Stomach (tissue), 9 donors: ENCODE data around the gene EHMT2. TPM values are rescaled to one million over a fixed set of nuclear protein-coding genes. Genes with fewer than 3 reads are reported as not detected.
"Not testable (repeated sequence)": the region's sequence is repeated elsewhere in the genome, so short reads cannot be mapped to it uniquely, and the experiment has no call there.

Experiments used
- DNase-seq, 2 donors: peaks; one replicate each; pipeline versions ENCODE4 v3.0.0 to v3.0.0-alpha.2; 2013 to 2019
- H3K27ac ChIP-seq, 5 donors: fragments of 200-600 bp in 4 of 5; sonication (generic) in 4 of 5; one replicate each; pipeline ENCODE4 v1.5.1; 2013 to 2019; ENCODE audit warnings: mild to moderate bottlenecking in 1 of 5, moderate library complexity in 1 of 5
- H3K27me3 ChIP-seq, 3 donors: fragments of 200-600 bp; sonication (generic); one replicate each; pipeline ENCODE4 v1.5.1; 2017 to 2019; ENCODE audit warnings: mixed run types in 1 of 3
- H3K36me3 ChIP-seq, 4 donors: fragments of 200-600 bp; sonication (generic); 1 replicate in 3 of 4; 2 replicates in 1 of 4; pipeline ENCODE4 v1.5.1; 2016 to 2019
- H3K4me1 ChIP-seq, 4 donors: fragments of 200-600 bp; sonication (generic); one replicate each; pipeline ENCODE4 v1.5.1; 2016 to 2019
- H3K4me3 ChIP-seq, 4 donors: fragments of 200-600 bp; sonication (generic) in 3 of 4; one replicate each; pipeline ENCODE4 v1.5.1; 2016 to 2019; ENCODE audit warnings: mild to moderate bottlenecking in 1 of 4
- H3K9me3 ChIP-seq, 4 donors: fragments of 200-600 bp; sonication (generic); one replicate each; pipeline ENCODE4 v1.5.1; 2016 to 2019
- EP300 ChIP-seq: sonication (generic); formaldehyde crosslinking; IDR thresholded peaks from one replicate; pipeline ENCODE4 v1.6.1; 2017; ENCODE audit warnings: antibody characterized with exemption
- POLR2A ChIP-seq, 4 donors: fragments of 450-650 bp; IDR thresholded peaks; one replicate each; pipeline ENCODE4 v1.6.1; 2016; ENCODE audit warnings: antibody characterized with exemption in 4 of 4, control low read depth in 2 of 4, mild to moderate bottlenecking in 1 of 4, moderate library complexity in 1 of 4
- POLR2AphosphoS5 ChIP-seq, 3 donors: sonication (generic); formaldehyde crosslinking; IDR thresholded peaks; one replicate each; pipeline ENCODE4 v1.6.1; 2016; ENCODE audit warnings: antibody characterized with exemption in 3 of 3
- WGBS, 5 donors: extraction: QIAGEN DNeasy Blood & Tissue Kit in 3 of 5; methylation state at CpG; one replicate each; pipeline versions ENCODE4 v1.1.5 to v1.1.7; 2013 to 2018; 5-methylcytosine and 5-hydroxymethylcytosine counted together
- intact Hi-C: fragments of 100-400 bp; cut with DNase I; formaldehyde crosslinking; loops from one replicate; pipeline ENCODE4 v1.15.1; 2023; ENCODE audit warnings: low total_unique reads
- polyA plus RNA-seq, 3 donors: library from polyadenylated mRNA; stranded (reverse); fragments of 200-250 nt; gene quantifications; one replicate each; pipeline ENCODE4 v1.2.3, GENCODE V29; 2013
- total RNA-seq, 5 donors: library from RNA; depleted of rRNA; stranded (reverse); fragments of >200 nt; gene quantifications; one replicate each; pipeline versions ENCODE4 v1.1.0 to v1.2.3, GENCODE V29; 2014 to 2016
- TF ChIP-seq, protein P1 (sequence below), 7 experiments: fragments of 450-650 bp in 4 of 7; fragments of 200-600 bp in 3 of 7; sonication (generic) in 3 of 7; IDR thresholded peaks; one replicate each; pipeline ENCODE4 v1.5.1; 2016 to 2019; ENCODE audit warnings: antibody characterized with exemption in 7 of 7, control low read depth in 2 of 7, mild to moderate bottlenecking in 1 of 7
- donor health status: healthy with polysubstance abuse.
- donor health status: Bipolar disorder and iron deficiency.
- donor health status: healthy.

EHMT2 gene
- total and polyA plus RNA-seq, 8 donors, result 12.1 to 58.0 (median 33.5) TPM

DNA sequence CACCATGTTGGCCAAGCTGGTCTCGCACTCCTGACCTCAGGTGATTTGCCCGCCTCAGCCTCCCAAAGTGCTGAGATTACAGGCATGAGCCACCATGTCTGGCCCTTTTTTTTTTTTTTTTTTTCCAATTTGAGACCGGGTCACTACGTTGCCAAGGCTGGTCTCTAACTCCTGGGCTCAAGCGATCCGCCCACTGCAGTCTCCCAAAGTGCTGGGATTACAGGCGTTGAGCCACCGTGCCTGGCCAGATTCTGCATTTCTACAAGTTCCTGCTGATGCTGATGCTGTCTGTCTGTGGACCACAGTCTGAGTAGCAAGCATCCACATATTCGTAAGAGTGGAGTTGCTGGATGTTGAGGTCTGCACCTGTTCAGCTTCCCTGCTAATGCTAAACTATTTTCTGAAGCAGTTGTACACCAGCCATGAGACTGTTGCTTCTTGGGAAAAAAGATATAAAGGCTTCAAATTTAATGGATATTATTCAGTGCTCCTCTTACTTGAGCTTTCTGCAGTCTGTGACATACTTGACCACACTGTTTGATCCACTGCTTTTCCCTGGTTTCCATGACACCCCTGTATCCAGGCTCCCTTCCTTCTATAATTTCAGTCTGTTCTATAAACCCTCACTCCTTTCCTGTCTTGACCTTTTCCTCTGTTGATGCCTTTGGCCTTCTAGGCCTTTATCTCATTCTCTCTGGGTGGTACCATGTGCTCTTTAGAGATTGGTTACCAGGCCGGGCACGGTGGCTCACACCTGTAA is 14.5 kb upstream of the EHMT2 start:
- H3K27ac ChIP-seq, result no peak overlapping the region
- 74 to 84% (median 79%) methylated on average over 11 of the region's 11 CpGs for WGBS, 5 donors
- no peaks in the 10 kb centered on the region for H3K9me3 ChIP-seq
- H3K4me1 ChIP-seq, result peaks cover 0 to 20% (median 6%) of the 10 kb centered on the region in 4 donors
- H3K4me3 ChIP-seq, result no peak overlapping the region
- H3K27me3 ChIP-seq, result no peaks in the 10 kb centered on the region
- intact Hi-C loops, result no loop called here
- no peaks in the 10 kb centered on the region for H3K36me3 ChIP-seq
- DNase-seq, result no peak
- TF ChIP-seq POLR2AphosphoS5 (IDR thresholded peaks at IDR 0.05) (no peak), EP300 (no peak), POLR2A (IDR thresholded peaks at IDR 0.05) (no peak)
- TF ChIP-seq, protein P1, sequence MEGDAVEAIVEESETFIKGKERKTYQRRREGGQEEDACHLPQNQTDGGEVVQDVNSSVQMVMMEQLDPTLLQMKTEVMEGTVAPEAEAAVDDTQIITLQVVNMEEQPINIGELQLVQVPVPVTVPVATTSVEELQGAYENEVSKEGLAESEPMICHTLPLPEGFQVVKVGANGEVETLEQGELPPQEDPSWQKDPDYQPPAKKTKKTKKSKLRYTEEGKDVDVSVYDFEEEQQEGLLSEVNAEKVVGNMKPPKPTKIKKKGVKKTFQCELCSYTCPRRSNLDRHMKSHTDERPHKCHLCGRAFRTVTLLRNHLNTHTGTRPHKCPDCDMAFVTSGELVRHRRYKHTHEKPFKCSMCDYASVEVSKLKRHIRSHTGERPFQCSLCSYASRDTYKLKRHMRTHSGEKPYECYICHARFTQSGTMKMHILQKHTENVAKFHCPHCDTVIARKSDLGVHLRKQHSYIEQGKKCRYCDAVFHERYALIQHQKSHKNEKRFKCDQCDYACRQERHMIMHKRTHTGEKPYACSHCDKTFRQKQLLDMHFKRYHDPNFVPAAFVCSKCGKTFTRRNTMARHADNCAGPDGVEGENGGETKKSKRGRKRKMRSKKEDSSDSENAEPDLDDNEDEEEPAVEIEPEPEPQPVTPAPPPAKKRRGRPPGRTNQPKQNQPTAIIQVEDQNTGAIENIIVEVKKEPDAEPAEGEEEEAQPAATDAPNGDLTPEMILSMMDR (IDR thresholded peaks at IDR 0.05), result no peak

- not testable (repeated sequence) for DNase-seq, H3K4me3 ChIP-seq, H3K27ac ChIP-seq, H3K9me3 ChIP-seq, H3K27me3 ChIP-seq, H3K36me3 ChIP-seq
- H3K4me1 ChIP-seq, result peaks cover 0 to 20% (median 6%) of the 10 kb centered on the region in 4 donors
- intact Hi-C loops, result loop anchor here (5.0 kb wide), 1 partner anchor 43 kb away; no protein-coding TSS in a partner anchor
- 65 to 86% (median 79%) methylated on average over 7 of the region's 7 CpGs for WGBS, 5 donors
These were observed 11.8 kb upstream of the EHMT2 start for GRCh38 chr6:31909298-31909697.

DNA sequence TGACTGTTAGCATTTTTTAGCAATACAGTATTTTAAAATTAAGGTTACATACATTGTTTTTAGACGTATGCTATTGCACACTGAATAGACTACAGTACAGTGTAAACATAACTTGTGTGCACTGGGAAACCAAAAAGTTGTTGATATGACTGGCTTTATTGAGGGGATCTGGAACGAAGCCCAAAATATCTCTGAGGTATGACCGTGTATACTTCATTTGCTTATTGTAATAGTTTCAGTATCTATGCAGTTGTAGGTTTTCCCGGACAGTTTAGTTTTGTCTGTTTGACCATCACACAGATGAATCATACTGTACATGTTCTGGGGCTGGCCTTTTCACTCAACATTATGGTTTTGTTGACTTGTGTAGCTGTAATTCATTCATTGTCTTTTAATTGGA is 11.3 kb upstream of the EHMT2 start:
- Histone ChIP-seq H3K4me1 (peaks cover 0 to 23% (median 7%) of the 10 kb centered on the region in 4 donors), H3K27ac (no peak overlapping the region), H3K4me3 (no peak overlapping the region), H3K9me3 (no peaks in the 10 kb centered on the region), H3K27me3 (no peaks in the 10 kb centered on the region), H3K36me3 (no peaks in the 10 kb centered on the region)
- intact Hi-C loops, result loop anchor here (5.0 kb wide), 1 partner anchor 44 kb away; no protein-coding TSS in a partner anchor
- 11 to 27% (median 18%) methylated on average over 4 of the region's 4 CpGs for WGBS, 5 donors
- no peak for TF ChIP-seq POLR2A (IDR thresholded peaks at IDR 0.05)
- TF ChIP-seq POLR2AphosphoS5 (IDR thresholded peaks at IDR 0.05), result no peak
- TF ChIP-seq, protein P1 (IDR thresholded peaks at IDR 0.05), result no peak
- TF ChIP-seq EP300, result no peak
- DNase-seq, result no peak

DNA sequence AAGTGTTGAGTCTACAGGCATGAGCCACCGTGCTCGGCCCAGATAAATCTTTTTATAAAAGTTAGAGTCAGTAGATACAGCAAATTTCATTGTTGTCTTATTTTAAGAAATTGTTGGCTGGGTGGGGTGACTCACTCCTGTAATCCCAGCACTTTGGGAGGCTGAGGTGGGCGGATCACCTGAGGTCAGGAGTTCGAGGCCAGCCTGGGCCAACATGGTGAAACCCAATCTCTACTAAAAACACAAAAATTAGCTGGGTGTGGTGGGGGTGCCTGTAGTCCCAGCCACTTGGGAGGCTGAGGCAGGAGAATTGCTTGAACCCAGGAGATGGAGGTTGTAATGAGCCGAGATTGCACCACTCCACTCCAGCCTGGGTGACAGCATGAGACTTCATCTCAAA is 10.8 kb upstream of the EHMT2 start:
- H3K27ac ChIP-seq, H3K36me3 ChIP-seq, H3K4me3 ChIP-seq, DNase-seq, H3K27me3 ChIP-seq, H3K9me3 ChIP-seq: not testable (repeated sequence)
- intact Hi-C loops, result loop anchor here (5.0 kb wide), 1 partner anchor 44 kb away; no protein-coding TSS in a partner anchor
- WGBS, 5 donors, result 81 to 89% (median 82%) methylated on average over 5 of the region's 5 CpGs
- peaks cover under 1 to 28% (median 10%) of the 10 kb centered on the region in 4 donors for H3K4me1 ChIP-seq

- DNase-seq, result no peak
- 48 to 63% (median 59%) methylated on average over 7 of the region's 7 CpGs for WGBS, 5 donors
- H3K27me3 ChIP-seq, result no peaks in the 10 kb centered on the region
- peaks cover 9 to 38% (median 19%) of the 10 kb centered on the region in 4 donors for H3K4me1 ChIP-seq
- H3K4me3 ChIP-seq, result no peak overlapping the region
- TF ChIP-seq, protein P1 (IDR thresholded peaks at IDR 0.05), result no peak
- TF ChIP-seq POLR2AphosphoS5 (IDR thresholded peaks at IDR 0.05) (no peak), POLR2A (IDR thresholded peaks at IDR 0.05) (no peak)
- H3K9me3 ChIP-seq, result no peaks in the 10 kb centered on the region
- no peak overlapping the region for H3K27ac ChIP-seq
- H3K36me3 ChIP-seq, result no peaks in the 10 kb centered on the region
- intact Hi-C loops, result loop anchor here (5.0 kb wide), 1 partner anchor 45 kb away; no protein-coding TSS in a partner anchor
These were observed 9.8 kb upstream of the EHMT2 start for GRCh38 chr6:31907158-31907813.

DNA sequence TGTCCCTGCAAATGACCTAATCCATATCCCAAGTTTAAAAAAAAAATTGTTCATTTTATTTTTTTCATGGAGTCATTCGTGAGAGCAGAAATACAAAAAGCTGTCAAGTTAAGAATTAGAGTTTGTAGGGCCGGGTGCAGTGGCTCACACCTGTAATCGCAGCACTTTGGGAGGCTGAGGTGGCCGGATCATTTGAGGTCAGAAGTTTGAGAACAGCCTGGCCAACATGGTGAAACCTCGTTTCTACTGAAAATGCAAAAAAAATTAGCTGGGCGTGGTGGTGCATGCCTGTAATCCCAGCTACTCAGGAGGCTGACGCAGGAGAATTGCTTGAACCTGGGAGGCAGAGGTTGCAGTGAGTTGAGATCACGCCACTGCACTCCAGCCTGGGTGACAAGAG is 9.2 kb upstream of the EHMT2 start:
- H3K36me3 ChIP-seq, DNase-seq, H3K4me3 ChIP-seq, H3K27ac ChIP-seq, H3K27me3 ChIP-seq, H3K9me3 ChIP-seq: not testable (repeated sequence)
- 74 to 82% (median 77%) methylated on average over 8 of the region's 8 CpGs for WGBS, 5 donors
- peaks cover 9 to 36% (median 19%) of the 10 kb centered on the region in 4 donors for H3K4me1 ChIP-seq
- intact Hi-C loops, result loop anchor here (5.0 kb wide), 1 partner anchor 46 kb away; no protein-coding TSS in a partner anchor
